GM10847 (cell line): ENCODE measurements around the gene ANKRD23.

Experiments
- POLR2A ChIP-seq: IDR thresholded peaks from 2 replicates; pipeline ENCODE4 v1.6.1; 2011; ENCODE audit not compliant: insufficient read length; ENCODE audit errors: extremely low read depth

Gene ANKRD23

DNA sequence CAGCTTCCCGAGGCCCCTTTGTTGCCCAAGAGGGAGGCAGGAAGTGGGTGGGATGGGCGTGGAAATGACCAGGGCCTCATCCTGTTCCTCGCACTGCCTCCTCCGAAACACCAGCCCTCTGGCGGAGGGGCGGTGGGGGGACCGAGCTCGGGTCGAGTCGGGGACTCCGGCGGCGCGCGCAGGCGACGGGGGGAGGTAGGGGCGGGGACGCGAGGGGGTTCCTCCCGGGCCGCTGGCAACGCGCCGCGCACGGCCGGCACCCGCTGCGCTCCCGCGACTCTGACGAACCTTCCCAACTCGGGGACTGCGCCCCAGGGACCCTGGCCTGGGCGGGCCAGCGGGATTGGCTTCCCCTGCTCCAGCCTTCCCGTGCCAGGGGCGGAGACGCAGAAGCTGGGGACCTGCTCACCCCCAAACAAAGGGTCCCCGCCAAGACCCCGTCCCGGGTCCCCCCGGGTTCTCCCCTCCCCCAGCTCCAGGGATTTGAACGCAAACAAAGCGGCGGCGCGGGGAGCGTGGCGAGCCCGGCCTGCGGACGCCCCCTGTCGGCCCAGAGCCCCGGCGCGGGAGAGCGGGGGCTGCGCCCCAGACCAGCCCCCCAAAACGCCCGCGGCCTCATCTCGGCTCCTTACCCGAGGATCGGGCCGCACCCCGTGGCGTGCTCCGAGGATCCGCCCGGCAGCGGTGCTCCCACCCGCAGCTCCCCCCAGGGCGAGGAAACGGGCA lies 24.9 kb upstream of the ANKRD23 start:
- no peak for TF ChIP-seq POLR2A

DNA sequence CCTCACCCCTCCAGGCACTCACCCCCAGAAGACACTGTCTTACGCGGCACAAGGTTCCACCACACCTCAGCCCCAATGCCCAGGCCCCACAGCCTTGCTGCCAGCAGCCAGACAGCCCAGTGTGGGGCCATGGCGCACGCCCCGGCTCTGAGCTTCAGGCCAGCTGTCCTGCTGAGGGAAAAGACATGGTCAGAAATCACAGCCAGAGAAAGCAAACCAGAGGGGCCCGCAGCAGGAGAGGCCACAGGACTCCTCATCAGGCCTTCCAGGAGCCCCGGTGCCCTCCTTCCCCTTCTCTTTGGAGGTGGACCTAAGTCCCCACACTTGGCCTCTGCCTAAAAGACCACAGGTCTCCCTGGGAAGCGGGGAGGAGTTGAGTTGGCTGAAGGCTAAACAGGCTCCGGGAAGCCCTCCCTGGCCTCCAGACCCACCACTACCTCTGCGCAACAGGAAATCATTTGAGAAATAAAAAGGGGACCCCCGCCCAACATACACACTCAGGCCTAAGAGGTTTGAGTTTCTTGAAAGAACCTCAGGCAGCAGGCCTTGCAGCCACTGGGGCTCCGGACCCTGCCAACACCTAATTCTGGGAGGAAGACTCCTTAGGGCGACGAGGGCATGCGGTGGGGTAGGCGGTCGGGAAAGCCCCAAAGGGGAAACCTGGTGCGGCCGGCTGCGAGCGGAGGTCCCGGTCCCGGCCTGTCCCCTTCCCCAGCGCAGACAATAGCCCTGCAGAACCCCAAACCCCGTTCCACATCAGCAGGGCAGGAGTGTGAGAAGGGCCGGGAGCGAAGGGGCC lies 24.1 kb upstream of the ANKRD23 start:
- TF ChIP-seq POLR2A, result peak; percentile 56

DNA sequence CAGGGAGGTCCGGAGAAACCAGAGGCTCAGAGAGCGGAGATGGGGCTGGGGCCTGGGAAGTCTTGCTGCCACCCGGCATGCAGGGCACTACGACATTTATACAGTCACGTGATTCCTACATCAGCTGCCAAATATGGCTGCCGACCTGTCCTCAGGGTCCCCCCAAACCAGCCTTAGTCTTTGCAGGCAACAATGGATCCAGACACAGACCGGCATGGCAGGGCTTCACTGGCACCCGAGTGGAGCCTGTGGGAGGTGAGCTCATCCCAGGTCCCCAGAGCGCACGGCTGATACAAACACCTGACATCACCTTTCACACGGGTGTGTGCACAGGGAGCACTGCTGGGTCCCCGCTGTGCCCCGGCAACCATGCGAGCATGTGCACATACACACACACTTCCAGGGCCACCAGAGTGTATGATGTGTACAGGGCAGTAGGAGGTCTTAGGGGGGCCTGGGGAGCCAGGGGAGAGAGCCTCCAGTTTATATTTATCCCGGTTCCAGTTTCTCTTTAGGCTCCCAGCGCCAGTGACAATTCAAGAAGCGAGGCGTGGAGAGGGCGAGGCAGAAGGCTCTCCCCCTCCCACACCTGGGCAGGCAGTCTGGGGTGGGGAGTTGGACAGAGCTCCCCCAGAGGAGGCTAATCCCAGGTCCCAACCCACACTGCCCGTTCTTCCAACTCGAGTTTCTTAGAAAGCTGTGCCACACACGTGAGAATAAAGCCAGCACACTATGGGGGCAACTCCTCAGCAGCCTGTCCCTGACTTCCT lies 23.4 kb upstream of the ANKRD23 start:
- no peak for TF ChIP-seq POLR2A

DNA sequence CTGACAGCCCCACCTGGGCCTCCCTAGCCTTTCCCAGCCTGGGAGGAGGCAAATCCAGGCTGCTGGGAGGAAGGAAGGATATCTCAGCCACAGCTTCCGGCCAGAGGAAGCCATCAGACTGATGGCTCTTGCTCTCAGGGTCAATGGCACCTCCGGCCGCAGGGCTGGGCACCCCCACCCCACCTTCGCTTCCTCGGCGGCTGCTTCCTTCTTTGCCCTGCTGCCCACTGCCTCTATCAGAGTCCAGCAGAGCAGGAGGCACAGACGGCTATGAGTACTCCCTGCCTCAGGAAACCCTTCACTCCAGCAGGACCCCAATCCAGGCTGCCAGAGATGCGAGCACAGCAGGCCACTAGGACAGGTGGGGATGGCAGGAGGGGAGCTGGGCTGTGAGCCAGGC lies 22.8 kb upstream of the ANKRD23 start:
- TF ChIP-seq POLR2A, result no peak

GRCh38 chr2:96866149-96866548 lies 22.3 kb upstream of the ANKRD23 start:
- no peak for TF ChIP-seq POLR2A

- TF ChIP-seq POLR2A, result no peak
Measured at GRCh38 chr2:96865654-96866053, 21.8 kb upstream of the ANKRD23 start.

DNA sequence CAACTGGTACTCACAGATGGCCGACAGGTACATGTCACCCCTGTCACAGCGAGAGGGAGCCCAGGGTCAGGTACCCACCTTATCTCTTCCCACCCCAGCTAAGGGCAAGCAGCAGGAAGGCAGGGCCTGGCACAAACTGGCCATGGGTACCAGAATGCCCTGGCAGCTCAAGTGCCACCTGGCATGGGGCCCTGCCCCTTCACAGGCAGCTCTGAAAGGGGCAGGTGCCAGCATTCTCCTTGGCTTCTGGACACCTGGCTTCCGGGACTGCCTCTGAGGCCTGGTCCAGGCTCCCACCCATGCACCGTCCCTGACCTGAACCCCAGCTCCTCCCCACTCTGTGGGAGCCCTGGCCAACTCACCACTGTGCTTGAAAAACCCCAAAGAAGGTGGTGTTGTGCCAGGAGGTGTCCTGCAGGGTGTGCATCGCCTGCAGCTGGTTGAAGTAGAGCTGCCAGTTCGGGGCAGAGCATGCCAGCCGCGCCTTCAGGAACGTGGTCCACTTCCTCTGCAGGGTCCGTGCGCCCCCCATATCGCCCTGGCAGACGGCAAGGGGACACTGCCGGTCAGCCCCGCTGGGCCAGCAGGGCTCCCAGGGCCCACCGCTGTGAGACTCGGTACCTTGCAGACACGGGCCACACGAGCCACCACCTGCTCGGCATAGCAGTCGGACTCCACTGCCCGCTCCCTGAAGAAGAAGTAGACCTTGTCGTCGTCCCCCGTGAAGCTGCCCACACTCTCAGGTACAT lies 20.7 kb upstream of the ANKRD23 start:
- TF ChIP-seq POLR2A, result no peak

DNA sequence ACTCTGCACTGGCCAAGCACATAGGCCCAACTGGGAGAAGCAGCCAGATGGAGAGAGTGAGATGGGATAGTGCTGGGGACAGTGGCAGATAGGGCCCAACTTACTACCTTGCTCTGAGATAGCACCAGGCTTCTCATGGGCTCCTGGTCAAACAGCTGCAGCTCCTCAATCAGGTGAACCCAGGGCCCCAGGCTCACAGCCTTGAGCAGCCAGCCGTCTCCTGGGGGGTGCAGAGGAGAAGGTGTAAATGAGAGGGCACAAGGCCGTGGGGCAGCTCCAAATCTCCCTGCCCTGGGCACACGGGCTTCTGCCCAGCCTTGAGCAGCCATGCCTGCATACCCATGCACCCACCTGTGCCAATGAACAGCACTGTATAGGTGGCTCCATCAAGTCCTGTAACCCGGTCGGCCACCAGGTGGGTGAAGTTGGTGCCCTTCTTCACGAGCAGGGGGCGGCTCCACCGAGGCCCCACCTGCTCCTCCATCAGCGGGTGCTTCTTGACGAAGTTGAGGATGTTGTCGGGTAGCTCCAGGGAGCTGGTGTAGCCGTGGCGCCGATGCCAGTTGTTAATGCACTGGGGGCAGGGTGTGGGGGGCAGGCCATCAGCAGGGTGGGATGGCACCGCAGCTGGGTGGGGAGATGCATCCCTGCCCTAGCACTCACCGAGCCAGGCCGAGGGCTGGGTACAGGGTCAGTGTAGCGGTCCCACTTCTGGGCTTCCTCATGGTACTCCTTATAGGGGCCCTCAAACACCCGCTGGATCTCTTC lies 19.9 kb upstream of the ANKRD23 start:
- TF ChIP-seq POLR2A, result no peak

GRCh38 chr2:96861074-96861473 lies 17.3 kb upstream of the ANKRD23 start:
- TF ChIP-seq POLR2A, result no peak

- TF ChIP-seq POLR2A, result no peak
Measured at GRCh38 chr2:96860065-96861029, 16.5 kb upstream of the ANKRD23 start.

- TF ChIP-seq POLR2A, result no peak
Measured at GRCh38 chr2:96859681-96860064, 15.9 kb upstream of the ANKRD23 start.

GRCh38 chr2:96859099-96859649 lies 15.4 kb upstream of the ANKRD23 start:
- TF ChIP-seq POLR2A, result no peak
